GM10248 (cell line): Measurements from ENCODE around the gene TNFSF13B.
A peak's percentile ranks its signal among the peaks of the same experiment; 100 is the strongest.

Experiments
- CTCF ChIA-PET: fragments of 300-600 bp; sonication (Branson Sonifier 250); formaldehyde crosslinking; extraction: SDS; loops from one replicate; lab custom pipeline; 2021; ENCODE audit warnings: antibody characterized with exemption; lab: Yijun Ruan, JAX
- POLR2A ChIA-PET: fragments of 350-650 bp; sonication (Branson Sonifier 250); formaldehyde crosslinking; extraction: SDS; loops from one replicate; lab custom pipeline; 2020; ENCODE audit warnings: antibody characterized with exemption; lab: Yijun Ruan, JAX
- DNase-seq: peaks from one replicate; pipeline ENCODE4 v3.0.0; 2012; ENCODE audit errors: extremely low spot score
- TF ChIP-seq, protein P1 (sequence below): IDR thresholded peaks from 2 replicates; pipeline ENCODE4 v1.5.1; 2012; ENCODE audit warnings: mild to moderate bottlenecking, low read depth; ENCODE audit errors: extremely low read depth, missing control alignments, control extremely low read depth

The TNFSF13B gene, protein sequence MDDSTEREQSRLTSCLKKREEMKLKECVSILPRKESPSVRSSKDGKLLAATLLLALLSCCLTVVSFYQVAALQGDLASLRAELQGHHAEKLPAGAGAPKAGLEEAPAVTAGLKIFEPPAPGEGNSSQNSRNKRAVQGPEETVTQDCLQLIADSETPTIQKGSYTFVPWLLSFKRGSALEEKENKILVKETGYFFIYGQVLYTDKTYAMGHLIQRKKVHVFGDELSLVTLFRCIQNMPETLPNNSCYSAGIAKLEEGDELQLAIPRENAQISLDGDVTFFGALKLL

DNA sequence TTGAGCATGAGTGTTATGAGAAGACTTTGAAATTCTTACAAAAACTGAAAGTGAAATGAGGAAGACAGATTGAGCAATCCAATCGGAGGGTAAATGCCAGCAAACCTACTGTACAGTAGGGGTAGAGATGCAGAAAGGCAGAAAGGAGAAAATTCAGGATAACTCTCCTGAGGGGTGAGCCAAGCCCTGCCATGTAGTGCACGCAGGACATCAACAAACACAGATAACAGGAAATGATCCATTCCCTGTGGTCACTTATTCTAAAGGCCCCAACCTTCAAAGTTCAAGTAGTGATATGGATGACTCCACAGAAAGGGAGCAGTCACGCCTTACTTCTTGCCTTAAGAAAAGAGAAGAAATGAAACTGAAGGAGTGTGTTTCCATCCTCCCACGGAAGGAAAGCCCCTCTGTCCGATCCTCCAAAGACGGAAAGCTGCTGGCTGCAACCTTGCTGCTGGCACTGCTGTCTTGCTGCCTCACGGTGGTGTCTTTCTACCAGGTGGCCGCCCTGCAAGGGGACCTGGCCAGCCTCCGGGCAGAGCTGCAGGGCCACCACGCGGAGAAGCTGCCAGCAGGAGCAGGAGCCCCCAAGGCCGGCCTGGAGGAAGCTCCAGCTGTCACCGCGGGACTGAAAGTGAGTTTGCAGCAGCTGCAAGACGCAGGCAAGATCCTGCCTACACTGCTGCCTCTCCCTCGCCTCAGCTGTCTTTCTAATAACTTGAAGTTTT is at the start of gene TNFSF13B:
Gene TNFSF13B, plus strand, starts transcription at position 118 of the 728 bp plus-strand sequence. Its CDS starts 178 bp downstream, at position 296.
- POLR2A ChIA-PET = no interaction called here
- peak; percentile 60 for DNase-seq
- TF ChIP-seq, protein P1, sequence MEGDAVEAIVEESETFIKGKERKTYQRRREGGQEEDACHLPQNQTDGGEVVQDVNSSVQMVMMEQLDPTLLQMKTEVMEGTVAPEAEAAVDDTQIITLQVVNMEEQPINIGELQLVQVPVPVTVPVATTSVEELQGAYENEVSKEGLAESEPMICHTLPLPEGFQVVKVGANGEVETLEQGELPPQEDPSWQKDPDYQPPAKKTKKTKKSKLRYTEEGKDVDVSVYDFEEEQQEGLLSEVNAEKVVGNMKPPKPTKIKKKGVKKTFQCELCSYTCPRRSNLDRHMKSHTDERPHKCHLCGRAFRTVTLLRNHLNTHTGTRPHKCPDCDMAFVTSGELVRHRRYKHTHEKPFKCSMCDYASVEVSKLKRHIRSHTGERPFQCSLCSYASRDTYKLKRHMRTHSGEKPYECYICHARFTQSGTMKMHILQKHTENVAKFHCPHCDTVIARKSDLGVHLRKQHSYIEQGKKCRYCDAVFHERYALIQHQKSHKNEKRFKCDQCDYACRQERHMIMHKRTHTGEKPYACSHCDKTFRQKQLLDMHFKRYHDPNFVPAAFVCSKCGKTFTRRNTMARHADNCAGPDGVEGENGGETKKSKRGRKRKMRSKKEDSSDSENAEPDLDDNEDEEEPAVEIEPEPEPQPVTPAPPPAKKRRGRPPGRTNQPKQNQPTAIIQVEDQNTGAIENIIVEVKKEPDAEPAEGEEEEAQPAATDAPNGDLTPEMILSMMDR = peak; percentile 42
- CTCF ChIA-PET = interaction anchor here (0.9 to 1.5 kb wide), 10 partner anchors 9 to 239 kb away, joined by 3 to 5 read pairs (median 4); partner anchors contain the start of gene ABHD13

DNA sequence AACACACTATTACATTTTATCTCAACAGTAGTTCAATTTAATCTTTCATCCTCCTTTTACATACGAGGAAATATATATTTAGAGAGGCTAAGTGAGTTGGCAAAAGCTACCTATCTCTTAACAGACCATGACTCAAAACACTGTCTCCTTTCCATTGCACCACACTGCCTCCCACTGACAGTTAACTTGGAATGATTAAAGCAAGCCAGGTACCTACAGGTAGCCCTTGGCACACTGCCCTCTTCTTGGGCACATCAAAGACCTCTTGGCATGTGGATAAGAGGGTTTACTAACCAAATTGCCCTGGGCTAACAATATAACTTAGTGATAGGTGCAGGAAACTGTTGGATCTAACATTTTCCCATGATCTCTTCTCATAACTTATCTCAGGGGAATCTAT is 49.5 kb upstream of the TNFSF13B start:
- ChIA-PET CTCF (interaction anchor here (0.7 to 1.4 kb wide), 2 partner anchors 43 to 66 kb away, joined by 3 to 4 read pairs; no protein-coding TSS in a partner anchor), POLR2A (no interaction called here)
- DNase-seq = no peak
- TF ChIP-seq, protein P1 = peak; percentile 46

DNA sequence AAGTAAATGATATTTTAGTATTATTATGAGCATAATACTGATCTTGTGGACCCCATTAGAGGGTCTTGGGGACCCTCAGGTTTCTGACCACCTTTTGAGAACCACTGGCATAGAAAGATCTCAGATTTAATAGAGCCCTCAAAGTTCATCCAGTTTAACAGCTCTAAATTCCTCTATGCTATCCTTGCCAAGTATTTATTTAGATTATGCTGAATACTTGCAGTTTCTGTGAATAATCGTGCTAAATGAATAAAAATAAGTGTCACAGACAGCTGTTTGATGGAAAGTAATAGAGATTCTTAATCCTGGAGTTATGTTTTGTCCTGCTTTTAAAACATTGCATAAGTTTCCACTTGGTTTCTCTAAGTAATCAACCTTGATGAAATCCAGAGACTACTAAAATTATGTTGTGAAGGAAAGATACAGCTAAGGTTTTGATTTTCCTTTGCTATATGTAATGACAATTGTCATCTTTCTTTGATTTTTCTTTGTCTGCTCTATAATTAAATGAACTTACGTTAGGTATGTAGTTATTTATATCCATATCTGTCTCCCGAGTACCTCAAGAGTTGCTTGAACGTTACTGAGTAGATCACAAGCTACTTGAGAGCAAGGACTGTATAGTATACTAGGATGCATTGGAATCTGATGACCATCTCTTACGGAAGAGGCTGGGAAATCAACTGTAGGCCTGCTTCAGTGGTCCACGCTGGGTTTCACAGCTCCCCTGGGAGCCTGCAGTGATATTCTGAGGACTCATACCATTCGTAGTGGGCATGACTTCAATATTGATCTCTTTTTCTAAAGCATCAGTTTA is 45.6 kb upstream of the TNFSF13B start:
- ChIA-PET CTCF (interaction anchor here (0.7 to 1.9 kb wide), 4 partner anchors 9 to 46 kb away, joined by 3 to 5 read pairs (median 3); partner anchors contain the start of gene LIG4), POLR2A (no interaction called here)
- no peak for DNase-seq
- TF ChIP-seq, protein P1 = no peak

DNA sequence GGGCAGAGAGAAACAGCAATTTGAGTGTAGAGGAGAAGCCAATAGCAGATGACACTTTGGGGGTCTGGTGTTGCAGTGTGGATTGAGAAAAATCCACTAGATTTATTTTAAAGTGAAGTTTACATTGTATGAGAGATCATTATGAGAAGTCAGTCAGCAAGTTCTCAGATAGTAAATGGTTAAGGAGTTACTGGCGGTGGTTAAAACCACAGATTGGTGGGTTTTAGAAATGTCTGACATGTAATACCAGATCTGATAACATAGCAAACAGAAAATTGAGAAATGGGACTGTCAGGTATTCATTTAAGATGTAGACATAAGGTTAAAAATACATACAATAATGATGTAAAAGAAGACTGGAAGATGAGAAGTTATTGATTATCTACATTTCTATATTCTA is 44.1 kb upstream of the TNFSF13B start:
- ChIA-PET CTCF (interaction anchor here (1.2 kb wide), 1 partner anchor 7 kb away, joined by 3 read pairs; the partner anchor contains the start of gene ABHD13), POLR2A (no interaction called here)
- no peak for DNase-seq
- TF ChIP-seq, protein P1 = no peak

DNA sequence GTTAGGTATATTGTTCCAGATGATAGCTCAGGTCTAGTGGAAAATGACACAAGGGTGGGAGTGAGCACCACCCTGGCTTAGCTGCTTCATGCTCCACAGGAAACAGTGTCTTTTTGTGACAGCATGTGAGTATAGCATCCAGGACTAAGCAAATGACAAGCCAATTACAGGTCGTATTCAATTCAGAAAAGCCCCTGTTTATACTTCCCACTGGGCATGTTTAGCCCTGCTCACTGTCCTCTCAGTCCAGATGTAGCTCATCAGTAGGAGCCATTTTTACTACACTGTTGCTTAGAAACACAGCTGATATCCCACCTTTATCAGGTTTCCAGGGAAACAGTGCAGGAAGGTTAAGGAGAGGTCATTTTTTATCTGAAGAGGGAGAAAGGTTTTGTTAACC is 43.3 kb upstream of the TNFSF13B start:
- ChIA-PET POLR2A (no interaction called here), CTCF (interaction anchor here (0.8 to 1.2 kb wide), 3 partner anchors 8 to 671 kb away, joined by 3 read pairs; partner anchors contain the start of gene ABHD13)
- TF ChIP-seq, protein P1 = no peak
- DNase-seq = no peak
